ENCODE data around the gene FBXL4. TPM values are rescaled to one million over a fixed set of nuclear protein-coding genes. Genes with fewer than 3 reads are reported as not detected.
"Not testable (repeated sequence)": the region's sequence is repeated elsewhere in the genome, so short reads cannot be mapped to it uniquely, and the experiment has no call there.

Gene FBXL4
- total RNA-seq, 1 donor from 2014 or later: 6.9 TPM

DNA sequence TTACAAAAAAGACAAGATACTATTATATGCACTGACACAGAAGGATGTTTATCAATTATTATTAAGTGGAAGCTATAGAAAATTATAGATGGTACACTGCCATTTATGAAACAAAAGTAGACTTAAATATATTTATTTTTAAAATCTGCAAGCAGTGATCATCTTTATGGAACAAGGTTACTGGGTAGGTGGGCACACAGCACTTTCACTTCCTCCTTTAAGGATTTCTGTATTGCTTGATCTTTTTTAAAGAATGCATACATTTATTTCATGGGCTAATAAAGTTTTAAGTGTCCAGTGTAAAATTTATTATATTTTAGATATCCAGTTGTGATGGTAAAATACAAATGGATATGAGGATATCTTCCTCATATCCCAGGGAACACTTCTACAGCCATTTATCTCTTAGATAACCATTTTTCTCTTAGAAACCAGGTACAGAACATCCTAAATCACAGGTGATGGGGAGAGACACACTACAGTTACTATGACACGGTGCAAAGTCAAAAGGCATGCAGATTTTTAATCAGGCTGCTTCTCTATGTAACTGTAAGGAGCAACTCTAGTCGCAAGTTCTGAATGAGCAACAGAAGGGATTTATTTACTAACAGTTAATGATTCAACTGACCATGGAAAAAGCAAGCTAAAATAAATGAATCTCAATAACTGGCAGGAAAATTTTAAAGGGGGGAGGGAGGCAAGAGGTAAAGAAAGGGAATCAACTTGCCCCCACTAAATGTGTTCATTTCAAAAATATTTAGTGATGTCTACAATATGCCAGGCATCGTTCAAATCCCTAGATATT is 2.2 kb downstream of the FBXL4 start:
- ATAC-seq: no peak

DNA sequence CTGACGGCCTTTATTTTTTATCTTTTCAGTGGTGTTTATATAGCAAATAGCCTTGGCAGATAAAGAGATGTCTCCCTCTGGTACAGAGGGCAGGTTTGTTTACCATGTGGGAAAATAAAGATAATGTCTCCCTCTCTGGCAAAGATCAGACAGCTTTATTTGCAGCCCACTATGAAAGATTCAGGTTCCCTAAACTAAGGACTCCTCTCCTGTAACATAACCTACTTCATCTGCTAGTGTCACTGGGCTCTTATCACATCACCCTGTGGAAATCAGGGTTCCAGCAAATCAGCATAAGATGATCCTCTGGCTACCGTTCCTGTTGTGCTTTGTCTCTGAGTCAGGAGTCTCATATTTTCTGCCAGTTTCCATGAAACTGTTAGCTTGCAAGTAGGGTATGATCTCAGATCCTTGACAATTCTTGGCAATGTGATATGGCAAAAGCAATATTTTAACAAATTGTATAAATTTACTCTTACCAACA is 3.1 kb downstream of the FBXL4 start:
- ATAC-seq: no peak

DNA sequence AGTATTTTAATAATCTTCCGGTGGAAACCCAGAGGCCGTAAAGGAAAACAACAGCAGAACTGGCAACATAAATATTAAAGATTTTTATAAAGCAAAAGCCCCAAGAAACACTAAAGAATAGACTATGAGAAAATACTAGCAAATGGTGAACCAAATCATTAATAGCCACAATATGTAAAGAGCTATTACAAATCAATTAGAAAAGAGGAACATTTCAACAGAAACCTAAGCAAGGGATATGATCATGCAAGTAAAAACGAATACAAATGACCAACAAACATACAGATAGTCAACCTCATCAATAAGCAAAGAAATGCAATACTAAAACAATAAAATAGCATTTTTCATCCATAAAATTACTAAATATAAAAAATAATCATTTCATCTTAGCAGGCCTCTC is 3.6 kb downstream of the FBXL4 start:
- ATAC-seq: no peak

DNA sequence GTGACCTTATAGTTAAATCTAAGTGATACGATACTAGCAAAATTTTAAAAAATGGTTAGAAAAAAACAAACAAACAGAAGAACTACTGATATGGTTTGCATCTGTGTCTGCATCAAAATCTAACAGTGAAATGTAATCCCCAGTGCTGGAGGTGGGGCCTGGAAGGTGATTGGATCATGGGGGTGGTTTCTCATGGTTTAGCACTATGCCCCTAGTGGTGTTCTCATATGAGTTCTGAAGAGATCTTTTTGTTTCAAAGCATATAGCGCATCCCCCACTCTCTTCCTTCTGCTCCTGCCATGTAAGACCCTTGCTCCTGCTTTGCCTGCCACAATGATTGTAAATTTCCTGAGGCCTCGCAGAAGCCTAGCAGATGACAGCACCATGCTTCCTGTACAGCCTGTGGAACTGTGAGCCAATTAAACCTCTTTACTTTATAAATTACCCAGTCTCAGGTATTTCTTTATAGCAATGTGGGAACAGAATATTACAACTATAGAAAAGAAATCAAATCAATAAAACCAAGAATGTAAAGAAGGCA is 5.4 kb downstream of the FBXL4 start:
- ATAC-seq: no peak

DNA sequence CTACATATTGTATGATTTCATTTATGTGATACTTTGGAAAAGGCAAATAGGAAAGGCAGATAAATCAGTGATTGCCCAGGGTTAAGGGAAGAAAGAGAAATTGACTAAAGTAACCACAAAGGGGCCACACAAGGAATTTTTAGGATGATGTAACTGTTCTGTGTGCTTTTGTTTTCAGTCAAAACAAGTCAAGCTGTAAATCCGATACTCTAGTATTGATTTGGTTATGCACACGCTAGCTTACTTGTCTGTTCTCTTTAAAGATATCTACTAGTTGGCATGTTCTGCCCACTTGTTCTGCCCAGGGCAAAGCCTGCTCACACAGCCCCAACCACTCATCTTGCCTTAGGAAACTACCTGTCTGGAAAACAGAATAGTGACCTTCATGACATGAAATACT is 6.4 kb downstream of the FBXL4 start:
- no peak for ATAC-seq

DNA sequence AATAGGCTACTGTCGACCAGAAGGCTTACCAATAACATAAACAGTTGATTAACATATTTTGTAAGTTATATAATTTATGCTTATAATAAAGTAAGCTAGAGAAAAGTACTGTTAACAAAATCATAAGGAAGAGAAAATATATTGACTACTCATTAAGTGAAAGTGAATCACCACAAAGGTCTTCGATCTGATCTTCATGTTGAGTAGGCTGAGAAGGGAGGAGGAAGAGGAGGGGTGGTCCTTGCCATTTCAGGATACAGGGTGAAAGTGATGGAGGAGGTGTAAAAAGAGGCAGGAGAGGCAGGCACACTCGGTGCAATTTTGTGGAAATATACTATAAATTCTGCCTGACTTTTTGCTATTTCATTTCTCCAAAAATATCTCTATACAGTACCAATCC is 10.4 kb downstream of the FBXL4 start:
- ATAC-seq: no peak

DNA sequence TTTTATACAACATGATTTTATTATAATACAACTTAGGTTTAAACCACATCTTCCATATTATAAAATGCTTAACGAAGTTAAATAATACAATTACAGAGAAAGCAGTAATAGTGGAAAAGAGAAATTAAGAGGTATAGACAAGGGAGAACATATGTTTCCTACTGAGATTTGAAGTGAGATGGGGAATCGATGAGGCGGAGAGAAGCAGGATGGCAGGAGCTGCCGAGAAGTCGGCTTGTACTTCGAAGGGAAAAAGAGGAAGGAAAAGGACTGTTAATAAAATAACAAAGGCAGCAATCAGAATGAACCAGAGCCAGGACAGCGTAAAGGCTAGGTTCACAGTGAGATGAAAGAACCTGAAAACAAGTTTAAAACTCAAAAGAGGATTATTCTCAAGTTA is 15.4 kb downstream of the FBXL4 start:
- no peak for ATAC-seq

DNA sequence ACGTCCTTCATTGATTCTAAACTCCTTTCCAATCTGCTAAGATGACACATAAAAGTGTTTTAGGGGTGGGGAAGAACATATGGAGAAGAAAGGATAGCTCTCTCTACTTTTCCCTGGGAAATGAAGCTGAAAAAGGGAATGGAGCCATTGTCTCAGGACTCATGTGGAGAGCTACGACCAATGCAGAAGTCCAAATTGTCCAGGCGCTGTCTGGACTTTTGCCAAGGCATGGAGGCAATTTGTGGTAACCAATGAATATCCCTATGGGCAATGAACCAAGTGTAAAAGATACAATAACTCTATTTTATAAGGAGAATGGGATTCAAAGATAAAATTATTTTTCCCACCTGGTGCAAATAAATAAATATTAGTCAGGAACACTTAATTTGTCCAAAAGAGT is 16.1 kb downstream of the FBXL4 start:
- ATAC-seq: no peak

DNA sequence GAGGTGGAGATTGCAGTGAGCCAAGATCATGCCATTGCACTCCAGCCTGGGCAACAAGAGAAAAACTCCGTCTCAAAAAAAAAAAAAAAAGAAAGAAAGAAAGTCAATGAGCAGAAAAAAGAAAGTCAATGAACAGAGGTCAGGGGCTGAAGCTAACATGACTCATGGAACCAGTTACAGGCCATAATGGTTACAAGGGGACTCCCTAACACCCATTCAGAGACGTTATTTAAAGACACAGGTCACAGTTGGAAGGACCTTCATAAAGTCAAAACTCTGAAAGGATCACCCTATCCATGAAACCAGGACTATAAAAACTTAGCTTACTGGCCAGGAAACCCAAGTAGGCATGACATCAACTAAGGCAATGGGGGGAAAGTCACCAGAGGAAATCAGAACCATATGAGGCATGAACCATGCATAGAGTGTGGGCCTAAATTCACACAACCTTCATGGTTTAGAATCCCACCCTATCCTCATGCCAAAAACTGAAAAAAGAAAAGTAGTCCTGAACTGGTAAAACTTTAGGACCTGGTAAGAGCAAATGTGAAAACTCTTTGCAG is 18.2 kb downstream of the FBXL4 start:
- no peak for ATAC-seq

DNA sequence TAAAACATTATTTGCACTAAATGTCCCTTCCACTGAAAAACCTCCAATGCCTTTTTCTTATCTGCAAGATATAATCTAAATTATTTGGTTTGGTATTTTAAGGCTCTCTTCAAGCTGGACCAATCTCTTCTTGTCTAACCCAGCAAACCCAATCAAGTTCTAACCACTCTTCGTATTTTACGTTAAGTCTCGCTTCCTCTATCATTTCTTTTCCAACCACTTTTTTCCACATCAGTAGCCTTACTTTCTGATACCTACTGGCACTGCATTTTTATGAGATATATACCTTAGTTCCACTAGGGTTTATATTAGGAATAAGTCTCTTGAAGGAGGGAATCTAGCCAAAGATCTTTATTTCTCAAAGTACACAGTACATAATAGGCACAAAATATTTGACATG is 19.1 kb downstream of the FBXL4 start:
- no peak for ATAC-seq

DNA sequence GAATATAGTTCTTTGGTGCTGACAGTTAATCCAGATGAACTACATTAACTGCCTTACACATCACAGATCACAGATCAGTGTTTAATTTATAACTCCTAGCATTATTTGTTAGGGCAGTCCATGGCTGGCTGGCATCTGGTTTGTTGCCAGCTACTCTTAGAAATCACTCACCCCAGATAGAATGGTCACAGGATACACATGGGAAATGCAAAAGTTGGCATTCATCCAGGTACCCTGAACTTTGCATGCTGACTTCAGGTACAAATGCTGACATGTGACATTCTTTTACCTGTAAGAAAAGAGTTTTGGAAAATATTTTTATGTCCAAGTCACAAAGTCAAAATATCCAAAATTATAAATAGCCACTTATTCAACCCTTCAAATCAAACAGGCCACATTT is 20.2 kb downstream of the FBXL4 start:
- ATAC-seq: no peak

DNA sequence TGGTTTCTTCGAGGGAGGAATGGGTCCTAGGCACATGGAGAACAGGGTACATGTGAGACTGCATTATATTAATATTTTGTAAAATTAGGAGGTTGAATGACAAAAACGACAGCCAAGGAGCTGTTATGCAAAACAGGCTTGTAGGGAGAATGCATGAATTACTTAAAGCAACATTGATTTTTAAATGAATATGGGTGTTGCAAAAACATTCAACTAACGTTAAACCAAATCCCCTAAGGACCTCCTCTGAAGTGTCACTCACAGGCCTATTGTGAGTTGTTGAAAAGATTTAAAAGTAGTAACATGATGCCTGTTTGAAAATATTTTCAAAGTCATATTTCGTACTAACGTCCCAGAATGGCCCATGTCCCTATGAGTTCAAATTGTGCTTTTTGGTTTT is 21.9 kb downstream of the FBXL4 start:
- no peak for ATAC-seq

DNA sequence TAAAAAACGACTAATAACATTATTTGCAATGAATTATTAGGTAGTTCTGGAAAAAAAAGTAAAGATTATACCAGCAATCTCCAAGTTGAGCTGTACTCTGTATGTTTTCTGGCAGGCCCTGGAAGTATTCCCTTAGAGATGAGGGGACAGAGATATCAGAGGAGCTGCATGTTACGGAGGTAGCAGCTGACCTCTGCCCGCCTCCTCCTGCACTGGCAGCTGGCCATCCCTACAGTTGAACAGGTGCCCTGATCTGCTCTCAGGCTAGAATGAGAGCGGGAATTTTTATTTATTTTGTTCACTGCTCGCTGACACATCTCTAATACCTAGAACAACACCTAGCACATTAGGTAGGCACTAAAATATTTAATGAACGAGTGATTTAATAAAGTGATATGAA is 23.1 kb downstream of the FBXL4 start:
- no peak for ATAC-seq

DNA sequence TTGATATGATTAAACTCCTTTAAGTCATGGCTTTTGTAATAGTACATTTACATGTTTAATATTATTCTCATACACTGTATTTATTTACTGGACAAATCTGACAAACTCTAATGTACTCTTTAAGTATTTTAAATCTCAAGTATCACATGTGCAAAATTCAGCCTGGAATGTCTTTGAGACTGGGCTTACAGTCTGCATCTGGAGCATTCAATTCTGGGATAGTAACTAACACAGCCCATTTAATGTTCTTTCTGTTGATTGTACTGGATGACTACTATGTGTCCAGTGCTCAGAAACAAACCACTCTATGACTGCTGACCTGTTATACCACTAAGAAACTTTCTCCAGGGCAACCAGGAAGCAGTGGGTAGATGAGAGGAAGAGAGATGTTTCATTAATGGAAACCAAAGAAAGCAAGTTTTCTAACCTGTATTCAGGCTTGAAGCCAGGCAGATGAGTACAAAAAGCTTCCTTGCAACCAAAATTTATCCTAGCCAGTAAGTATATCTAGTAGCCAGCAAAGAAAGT is 26.8 kb downstream of the FBXL4 start:
- no peak for ATAC-seq

DNA sequence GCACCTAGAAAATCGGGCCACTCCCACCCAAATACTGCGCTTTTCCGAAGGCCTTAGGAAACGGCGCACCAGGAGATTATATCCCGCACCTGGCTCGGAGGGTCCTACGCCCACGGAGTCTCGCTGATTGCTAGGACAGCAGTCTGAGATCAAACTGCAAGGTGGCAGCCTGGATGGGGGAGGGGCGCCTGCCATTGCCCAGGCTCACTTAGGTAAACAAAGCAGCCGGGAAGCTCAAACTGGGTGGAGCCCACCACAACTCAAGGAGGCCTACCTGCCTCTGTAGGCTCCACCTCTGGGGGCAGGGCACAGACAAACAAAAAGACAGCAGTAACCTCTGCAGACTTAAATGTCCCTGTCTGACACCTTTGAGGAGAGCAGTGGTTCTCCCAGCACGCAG is 36.8 kb downstream of the FBXL4 start:
- ATAC-seq: not testable (repeated sequence)

DNA sequence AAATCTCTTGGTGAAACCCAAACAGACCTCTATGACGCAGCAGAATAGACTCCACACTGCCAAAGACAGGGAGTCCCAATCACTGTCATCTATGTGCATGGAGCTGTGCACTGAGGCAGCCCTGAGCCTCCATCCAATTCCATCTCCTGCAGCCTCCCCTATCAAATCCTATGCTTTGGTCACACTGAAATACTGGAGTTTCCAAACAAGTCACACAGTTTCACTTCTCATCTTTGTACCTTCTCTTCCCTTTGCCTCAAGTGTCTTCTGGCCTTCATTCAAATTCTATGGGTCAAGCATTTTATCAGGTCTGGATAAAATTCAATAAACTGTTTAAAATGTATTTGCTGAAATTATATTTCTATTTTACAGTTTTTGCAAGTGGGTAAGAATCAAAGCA is 38.5 kb downstream of the FBXL4 start:
- ATAC-seq: no peak

DNA sequence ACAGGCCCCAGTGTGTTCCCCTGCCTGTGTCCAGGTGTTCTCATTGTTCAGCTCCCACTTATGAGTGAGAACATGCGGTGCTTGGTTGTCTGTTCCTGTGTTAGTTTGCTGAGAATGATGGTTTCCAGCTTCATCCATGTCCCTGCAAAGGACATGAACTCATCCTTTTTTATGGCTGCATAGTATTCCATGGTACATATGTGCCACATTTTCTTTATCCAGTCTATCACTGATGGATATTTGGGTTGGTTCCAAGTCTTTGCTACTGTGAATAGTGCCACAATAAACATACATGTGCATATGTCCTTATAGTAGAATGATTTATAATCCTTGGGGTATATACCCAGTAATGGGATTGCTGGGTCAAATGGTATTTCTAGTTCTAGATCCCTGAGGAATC is 41.4 kb downstream of the FBXL4 start:
- ATAC-seq: not testable (repeated sequence)

DNA sequence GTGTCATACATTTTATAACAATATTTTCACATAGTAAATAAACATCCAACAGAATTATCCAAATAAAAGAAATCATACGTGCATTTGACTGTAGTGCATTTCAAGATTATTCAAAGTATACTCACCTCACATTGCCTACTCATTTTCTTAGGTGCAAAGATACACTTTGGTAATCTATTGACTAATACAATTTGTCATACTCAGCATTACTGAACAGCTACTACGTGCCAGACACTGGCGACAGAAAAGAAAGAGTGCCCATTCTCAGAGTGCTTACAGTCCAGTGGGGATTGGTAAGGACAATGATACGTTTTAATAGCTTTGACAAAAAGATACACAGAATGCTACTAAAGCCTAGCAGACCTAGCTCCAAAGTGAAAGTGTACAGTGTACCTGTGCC is 42.0 kb downstream of the FBXL4 start:
- ATAC-seq: no peak

DNA sequence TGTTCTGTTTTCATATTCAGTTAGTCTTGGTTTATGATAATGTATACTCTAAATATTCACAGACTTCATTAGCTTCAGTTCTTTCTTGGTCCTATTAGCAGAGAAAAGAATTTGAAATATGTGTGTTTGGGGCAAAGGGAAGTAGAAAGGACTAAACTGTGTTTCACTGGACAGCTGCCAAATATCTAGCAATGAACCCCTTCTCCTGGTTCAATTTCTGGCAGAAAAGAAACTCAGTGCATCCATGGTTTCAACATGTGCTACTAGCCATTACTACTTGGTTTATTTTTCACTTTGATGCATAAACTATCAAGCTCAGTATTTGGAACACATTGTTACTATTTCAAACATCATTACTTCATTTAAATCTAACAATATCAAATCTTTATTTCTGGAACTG is 43.6 kb downstream of the FBXL4 start:
- ATAC-seq: no peak

DNA sequence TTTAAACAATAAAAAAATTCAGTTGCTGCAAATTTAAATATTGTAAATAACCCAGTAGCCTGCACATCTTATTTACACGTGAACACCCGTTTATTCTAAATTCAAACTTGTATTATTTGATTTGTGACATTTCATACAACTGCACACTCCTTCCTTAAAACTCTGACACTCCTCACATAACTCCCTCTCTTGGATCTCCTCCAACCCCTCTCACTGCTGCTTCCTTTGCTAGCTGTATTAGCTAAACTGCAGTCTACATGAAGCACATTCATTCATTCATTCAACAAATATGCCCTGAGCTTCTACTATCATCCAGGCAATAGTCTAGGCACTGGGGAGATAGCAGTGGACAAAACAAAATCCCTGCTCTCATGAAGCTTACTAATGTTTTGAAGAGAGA is 47.0 kb downstream of the FBXL4 start:
- no peak for ATAC-seq

DNA sequence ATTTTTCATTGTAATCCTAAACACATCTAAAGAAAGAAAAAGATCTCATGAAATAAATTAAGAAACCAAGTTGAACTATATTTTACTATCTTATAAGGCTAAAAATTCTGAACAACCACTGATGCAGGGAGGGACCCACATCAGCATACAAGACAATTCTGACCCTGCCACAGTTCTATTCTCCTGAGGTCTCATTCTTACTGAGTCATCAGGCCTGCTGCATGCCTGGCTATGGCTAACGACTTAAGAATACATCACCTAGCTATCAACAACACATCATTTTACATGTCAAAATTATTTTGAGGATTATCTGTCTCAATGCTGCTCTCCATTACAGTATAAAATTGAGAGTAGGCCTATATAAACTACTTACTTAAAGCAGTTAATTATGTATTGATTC is 52.9 kb downstream of the FBXL4 start:
- no peak for ATAC-seq

DNA sequence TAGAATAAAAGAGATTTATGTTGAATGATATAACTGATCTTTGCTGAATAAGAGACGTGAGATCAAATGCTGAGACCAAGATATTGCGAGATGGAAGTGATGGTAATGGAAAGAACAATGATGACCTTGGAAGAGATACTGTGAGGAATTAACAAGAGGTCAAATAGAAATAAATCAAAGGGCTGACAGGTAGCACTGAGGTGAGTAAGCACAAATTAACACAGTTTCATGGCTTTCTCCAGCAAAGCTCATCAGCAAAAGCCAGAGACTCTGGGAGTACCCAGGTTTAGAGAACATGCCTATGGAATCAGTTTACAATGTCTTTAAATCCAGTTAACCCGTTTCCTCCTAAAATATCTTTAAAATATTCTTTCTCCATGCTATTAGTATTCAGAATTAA is 60.1 kb downstream of the FBXL4 start:
- ATAC-seq: no peak

DNA sequence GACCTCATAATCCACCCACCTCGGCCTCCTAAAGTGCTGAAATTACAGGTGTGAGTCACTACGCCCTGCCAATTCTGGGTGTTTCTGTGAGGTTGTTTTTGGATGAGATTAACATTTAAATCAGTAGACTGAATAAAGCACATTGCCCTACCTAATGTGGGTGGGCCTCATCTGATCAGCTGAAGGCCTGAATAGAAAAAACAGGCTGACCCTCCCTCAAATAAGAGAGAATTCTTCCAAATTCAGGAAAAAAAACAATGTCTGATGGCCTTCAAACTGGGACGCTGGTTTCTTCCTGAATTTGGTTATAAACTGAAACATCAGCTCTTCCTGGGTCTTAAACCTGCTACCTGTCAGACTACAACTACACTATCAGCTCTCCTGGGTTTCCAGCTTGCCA is 62.4 kb downstream of the FBXL4 start:
- ATAC-seq: no peak

DNA sequence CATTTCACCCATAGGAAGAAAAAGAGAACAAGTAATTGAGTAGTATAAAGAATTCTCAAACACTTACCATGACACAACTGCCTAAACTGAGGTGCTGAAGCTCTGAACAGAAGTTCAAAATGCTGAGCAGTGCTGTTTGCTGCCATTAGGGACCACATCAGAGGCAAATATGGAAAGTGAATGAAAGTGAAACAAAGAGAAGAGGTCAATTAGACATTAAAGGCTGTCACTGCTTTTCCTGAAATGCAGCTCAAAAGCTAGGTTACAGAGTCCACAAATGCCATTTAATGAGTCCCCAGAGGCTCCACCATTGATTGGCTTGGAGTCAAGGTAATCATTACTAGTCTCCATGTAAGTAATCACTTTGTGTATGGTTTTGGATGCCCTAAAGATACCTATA is 67.3 kb downstream of the FBXL4 start:
- no peak for ATAC-seq
